WTC11 (cell line): Measurements from ENCODE around the gene PHB1. TPM values are rescaled to one million over a fixed set of nuclear protein-coding genes. Genes with fewer than 3 reads are reported as not detected.
A peak's percentile ranks its signal among the peaks of the same experiment; 100 is the strongest.

Experiments used
- ATAC-seq: fragments of 200-7000 bp; cut with Tn5 transposase; 2 replicates; pipeline ENCODE4 v1.10.0; 2021; ENCODE audit warnings: mild to moderate bottlenecking, moderate library complexity
- CTCF ChIA-PET: fragments of 300-600 bp; sonication (Branson Sonifier 250); formaldehyde crosslinking; loops from one replicate; lab custom pipeline; 2021; ENCODE audit warnings: antibody characterized with exemption; lab: Charles Lee
- POLR2A ChIA-PET: fragments of 350-600 bp; sonication (Branson Sonifier 250); formaldehyde crosslinking; loops from one replicate; lab custom pipeline; 2021; ENCODE audit warnings: antibody characterized with exemption; lab: Charles Lee
- DNase-seq: peaks from one replicate; pipeline ENCODE4 v3.0.0; 2021; ENCODE audit warnings: low spot score
- H3K27ac Mint-ChIP-seq: 2 replicates; pipeline ENCODE4 v1.8.0; 2021; ENCODE audit warnings: mixed read lengths
- H3K27me3 Mint-ChIP-seq: 2 replicates; pipeline ENCODE4 v1.8.0; 2021; ENCODE audit warnings: low read depth, mild to moderate bottlenecking, moderate library complexity, mixed read lengths
- H3K36me3 Mint-ChIP-seq: 2 replicates; pipeline ENCODE4 v1.8.0; 2021; ENCODE audit warnings: mixed read lengths
- H3K4me1 Mint-ChIP-seq: 2 replicates; pipeline ENCODE4 v1.8.0; 2022; ENCODE audit warnings: mixed read lengths
- H3K4me3 Mint-ChIP-seq: 2 replicates; pipeline ENCODE4 v1.8.0; 2021; ENCODE audit warnings: mild to moderate bottlenecking, moderate library complexity, mixed read lengths
- H3K9me3 Mint-ChIP-seq: 2 replicates; pipeline ENCODE4 v1.8.0; 2021; ENCODE audit warnings: mixed read lengths
- ATF6 ChIP-seq: sonication (generic); formaldehyde crosslinking; IDR thresholded peaks from 2 replicates; pipeline ENCODE4 v1.8.1; 2023; ENCODE audit warnings: mild to moderate bottlenecking, missing genetic modification reagents
- E2F4 ChIP-seq: sonication (generic); formaldehyde crosslinking; IDR thresholded peaks from 2 replicates; pipeline ENCODE4 v1.8.1; 2022; ENCODE audit warnings: low read depth, mild to moderate bottlenecking, moderate library complexity, missing genetic modification reagents, borderline replicate concordance
- E2F5 ChIP-seq: sonication (generic); formaldehyde crosslinking; IDR thresholded peaks from 2 replicates; pipeline ENCODE4 v1.8.1; 2022; ENCODE audit warnings: mild to moderate bottlenecking, moderate library complexity, missing genetic modification reagents
- EMX1 ChIP-seq: fragments of 250-450 bp; sonication (Bioruptor Pico); IDR thresholded peaks from 2 replicates; pipeline ENCODE4 v1.8.0; 2021; ENCODE audit warnings: mild to moderate bottlenecking
- ETV6 ChIP-seq: sonication (generic); formaldehyde crosslinking; IDR thresholded peaks from 2 replicates; pipeline ENCODE4 v1.8.1; 2022; ENCODE audit warnings: mild to moderate bottlenecking, missing genetic modification reagents
- HMGA2 ChIP-seq: fragments of 250-450 bp; sonication (Bioruptor Pico); IDR thresholded peaks from 2 replicates; pipeline ENCODE4 v1.4.0; 2021; ENCODE audit warnings: mild to moderate bottlenecking, moderate library complexity
- MXD4 ChIP-seq: fragments of 250-450 bp; sonication (Bioruptor Pico); IDR thresholded peaks from 2 replicates; pipeline ENCODE4 v1.8.0; 2021; ENCODE audit warnings: mild to moderate bottlenecking, moderate library complexity, borderline replicate concordance
- NFATC4 ChIP-seq: fragments of 250-450 bp; sonication (Bioruptor Pico); IDR thresholded peaks from 2 replicates; pipeline ENCODE4 v1.9.0; 2021; ENCODE audit warnings: mild to moderate bottlenecking
- NR1H2 ChIP-seq: sonication (generic); formaldehyde crosslinking; IDR thresholded peaks from 2 replicates; pipeline ENCODE4 v1.9.0; 2021; ENCODE audit warnings: mild to moderate bottlenecking, moderate library complexity, missing genetic modification reagents
- PRDM15 ChIP-seq: sonication (generic); formaldehyde crosslinking; IDR thresholded peaks from 2 replicates; pipeline ENCODE4 v1.8.0; 2022; ENCODE audit warnings: missing genetic modification reagents
- SOX15 ChIP-seq: fragments of 250-450 bp; sonication (Bioruptor Pico); IDR thresholded peaks from 2 replicates; pipeline ENCODE4 v1.9.0; 2021; ENCODE audit warnings: mild to moderate bottlenecking
- ZNF232 ChIP-seq: sonication (generic); formaldehyde crosslinking; IDR thresholded peaks from 2 replicates; pipeline ENCODE4 v1.8.0; 2022; ENCODE audit warnings: mild to moderate bottlenecking, missing genetic modification reagents
- total RNA-seq: library from RNA; stranded (reverse); gene quantifications from 3 replicates; pipeline ENCODE4 v1.2.3, GENCODE V29; 2021
- TF ChIP-seq, protein P1 (sequence below): sonication (generic); formaldehyde crosslinking; IDR thresholded peaks from 2 replicates; pipeline ENCODE4 v1.8.1; 2023; ENCODE audit warnings: mild to moderate bottlenecking, missing genetic modification reagents, borderline replicate concordance
- TF ChIP-seq, protein P2 (sequence below): sonication (generic); formaldehyde crosslinking; conservative IDR thresholded peaks from 2 replicates; pipeline ENCODE4 v1.8.1; 2022; ENCODE audit warnings: mild to moderate bottlenecking, missing genetic modification reagents

Gene PHB1
- total RNA-seq, 1 experiment from 2014 or later: 375 TPM

DNA sequence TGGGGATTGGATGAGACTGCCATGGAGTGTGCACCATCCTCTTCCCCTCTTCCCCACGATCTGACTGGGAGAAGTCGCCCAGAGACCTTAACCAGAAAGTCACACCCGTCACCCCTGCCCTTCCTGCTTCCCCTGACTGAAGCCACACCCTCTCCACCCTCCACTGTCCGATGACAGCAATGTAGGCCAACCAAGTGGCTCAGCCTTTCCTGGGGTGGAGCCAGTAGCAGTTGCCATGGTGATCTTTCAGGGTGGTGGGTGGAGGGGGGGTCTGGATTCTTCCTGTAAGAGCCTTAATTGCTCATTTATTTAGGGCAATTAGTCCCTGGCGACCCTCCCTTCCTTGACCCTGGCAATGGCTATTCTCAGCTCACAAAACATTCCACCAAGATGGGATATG lies 37.5 kb upstream of the PHB1 start:
- CTCF ChIA-PET: interaction anchor here (1.7 kb wide), 1 partner anchor 14 kb away, joined by 5 read pairs; no protein-coding TSS in a partner anchor
- H3K4me1 Mint-ChIP-seq: peaks cover 27% of the 10 kb centered on the region
- no peak for TF ChIP-seq MXD4 (CRISPR knock-in tag)
- TF ChIP-seq ATF6 (CRISPR knock-in tag): no peak
- TF ChIP-seq E2F4 (CRISPR knock-in tag): no peak
- no peak for TF ChIP-seq SOX15 (CRISPR knock-in tag)
- no peak for TF ChIP-seq PRDM15 (CRISPR knock-in tag)
- TF ChIP-seq, protein P1, sequence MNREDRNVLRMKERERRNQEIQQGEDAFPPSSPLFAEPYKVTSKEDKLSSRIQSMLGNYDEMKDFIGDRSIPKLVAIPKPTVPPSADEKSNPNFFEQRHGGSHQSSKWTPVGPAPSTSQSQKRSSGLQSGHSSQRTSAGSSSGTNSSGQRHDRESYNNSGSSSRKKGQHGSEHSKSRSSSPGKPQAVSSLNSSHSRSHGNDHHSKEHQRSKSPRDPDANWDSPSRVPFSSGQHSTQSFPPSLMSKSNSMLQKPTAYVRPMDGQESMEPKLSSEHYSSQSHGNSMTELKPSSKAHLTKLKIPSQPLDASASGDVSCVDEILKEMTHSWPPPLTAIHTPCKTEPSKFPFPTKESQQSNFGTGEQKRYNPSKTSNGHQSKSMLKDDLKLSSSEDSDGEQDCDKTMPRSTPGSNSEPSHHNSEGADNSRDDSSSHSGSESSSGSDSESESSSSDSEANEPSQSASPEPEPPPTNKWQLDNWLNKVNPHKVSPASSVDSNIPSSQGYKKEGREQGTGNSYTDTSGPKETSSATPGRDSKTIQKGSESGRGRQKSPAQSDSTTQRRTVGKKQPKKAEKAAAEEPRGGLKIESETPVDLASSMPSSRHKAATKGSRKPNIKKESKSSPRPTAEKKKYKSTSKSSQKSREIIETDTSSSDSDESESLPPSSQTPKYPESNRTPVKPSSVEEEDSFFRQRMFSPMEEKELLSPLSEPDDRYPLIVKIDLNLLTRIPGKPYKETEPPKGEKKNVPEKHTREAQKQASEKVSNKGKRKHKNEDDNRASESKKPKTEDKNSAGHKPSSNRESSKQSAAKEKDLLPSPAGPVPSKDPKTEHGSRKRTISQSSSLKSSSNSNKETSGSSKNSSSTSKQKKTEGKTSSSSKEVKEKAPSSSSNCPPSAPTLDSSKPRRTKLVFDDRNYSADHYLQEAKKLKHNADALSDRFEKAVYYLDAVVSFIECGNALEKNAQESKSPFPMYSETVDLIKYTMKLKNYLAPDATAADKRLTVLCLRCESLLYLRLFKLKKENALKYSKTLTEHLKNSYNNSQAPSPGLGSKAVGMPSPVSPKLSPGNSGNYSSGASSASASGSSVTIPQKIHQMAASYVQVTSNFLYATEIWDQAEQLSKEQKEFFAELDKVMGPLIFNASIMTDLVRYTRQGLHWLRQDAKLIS: no peak
- TF ChIP-seq EMX1 (CRISPR knock-in tag): no peak
- TF ChIP-seq ETV6 (CRISPR knock-in tag): no peak
- no peak for TF ChIP-seq NFATC4 (CRISPR knock-in tag)
- no peak for TF ChIP-seq HMGA2 (CRISPR knock-in tag)
- TF ChIP-seq ZNF232 (CRISPR knock-in tag): no peak
- no peak for TF ChIP-seq NR1H2 (CRISPR knock-in tag)
- no peak for TF ChIP-seq E2F5 (CRISPR knock-in tag)
- TF ChIP-seq, protein P2, sequence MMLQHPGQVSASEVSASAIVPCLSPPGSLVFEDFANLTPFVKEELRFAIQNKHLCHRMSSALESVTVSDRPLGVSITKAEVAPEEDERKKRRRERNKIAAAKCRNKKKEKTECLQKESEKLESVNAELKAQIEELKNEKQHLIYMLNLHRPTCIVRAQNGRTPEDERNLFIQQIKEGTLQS (CRISPR knock-in tag): no peak
- TF ChIP-seq, all 79 proteins: peak for 0
- no peak overlapping the region for H3K4me3 Mint-ChIP-seq
- H3K27ac Mint-ChIP-seq: no peak overlapping the region
- DNase-seq (no peak), ATAC-seq (peak; percentile 54)
- no peaks in the 10 kb centered on the region for H3K9me3 Mint-ChIP-seq
- no peaks in the 10 kb centered on the region for H3K36me3 Mint-ChIP-seq
- POLR2A ChIA-PET: no interaction called here
- no peaks in the 10 kb centered on the region; the same call in none of the 2 replicates for H3K27me3 Mint-ChIP-seq
